Testis (tissue), 3 donors: ENCODE results near the gene TPBG. TPM values are rescaled to one million over a fixed set of nuclear protein-coding genes. Genes with fewer than 3 reads are reported as not detected.

ENCODE experiments used
- DNase-seq: peaks from one replicate; pipeline ENCODE4 v3.0.0-alpha.2; 2019
- H3K27ac ChIP-seq, 2 donors: fragments of 200-600 bp; sonication (generic); one replicate each; pipeline ENCODE4 v1.5.1; 2019
- H3K27me3 ChIP-seq: fragments of 200-600 bp; sonication (generic); one replicate; pipeline ENCODE4 v1.5.1; 2019
- H3K36me3 ChIP-seq: fragments of 200-600 bp; sonication (generic); one replicate; pipeline ENCODE4 v1.5.1; 2017; ENCODE audit warnings: low read depth; ENCODE audit errors: missing control alignments
- H3K4me1 ChIP-seq: fragments of 200-600 bp; sonication (generic); one replicate; pipeline ENCODE4 v1.5.1; 2019
- H3K4me3 ChIP-seq, 2 donors: fragments of 200-600 bp; sonication (generic); one replicate each; pipeline ENCODE4 v1.5.1; 2017 to 2019
- H3K9me3 ChIP-seq: fragments of 200-600 bp; sonication (generic); one replicate; pipeline ENCODE4 v1.5.1; 2017
- POLR2A ChIP-seq: fragments of 450-650 bp; IDR thresholded peaks from one replicate; pipeline ENCODE4 v1.6.1; 2017; ENCODE audit warnings: antibody characterized with exemption, mild to moderate bottlenecking, moderate library complexity
- WGBS, 2 donors: methylation state at CpG; one replicate each; pipeline ENCODE4 v1.1.5; 2018; 5-methylcytosine and 5-hydroxymethylcytosine counted together
- intact Hi-C: fragments of 100-400 bp; cut with DNase I; formaldehyde crosslinking; loops from one replicate; pipeline ENCODE4 v1.15.1; 2023; ENCODE audit warnings: low total_unique reads
- polyA plus RNA-seq: library from polyadenylated mRNA; stranded (reverse); fragments of 350-450 nt; fragmentation: Illumina TruSeq; extraction: RNeasy Lipid Tissue Mini Kit (QIAGEN cat#74804); gene quantifications from one replicate; pipeline ENCODE4 v1.2.3, GENCODE V29; 2014; ENCODE audit warnings: low read depth, low replicate concordance; ENCODE audit not compliant: insufficient read depth
- total RNA-seq, 2 donors: library from RNA; depleted of rRNA; stranded (reverse); fragments of >200 nt; gene quantifications; one replicate each; pipeline ENCODE4 v1.2.3, GENCODE V29; 2016
- TF ChIP-seq, protein P1 (sequence below), 3 experiments: fragments of 450-650 bp in 2 of 3; fragments of 200-600 bp in 1 of 3; sonication (generic) in 1 of 3; IDR thresholded peaks; one replicate each; pipeline ENCODE4 v1.5.1; 2016 to 2019; ENCODE audit warnings: antibody characterized with exemption in 3 of 3, mild to moderate bottlenecking in 2 of 3, moderate library complexity in 1 of 3

Gene TPBG
- total and polyA plus RNA-seq, 3 donors from 2014 or later = 9.9 to 15.1 (median 10.4) TPM

DNA sequence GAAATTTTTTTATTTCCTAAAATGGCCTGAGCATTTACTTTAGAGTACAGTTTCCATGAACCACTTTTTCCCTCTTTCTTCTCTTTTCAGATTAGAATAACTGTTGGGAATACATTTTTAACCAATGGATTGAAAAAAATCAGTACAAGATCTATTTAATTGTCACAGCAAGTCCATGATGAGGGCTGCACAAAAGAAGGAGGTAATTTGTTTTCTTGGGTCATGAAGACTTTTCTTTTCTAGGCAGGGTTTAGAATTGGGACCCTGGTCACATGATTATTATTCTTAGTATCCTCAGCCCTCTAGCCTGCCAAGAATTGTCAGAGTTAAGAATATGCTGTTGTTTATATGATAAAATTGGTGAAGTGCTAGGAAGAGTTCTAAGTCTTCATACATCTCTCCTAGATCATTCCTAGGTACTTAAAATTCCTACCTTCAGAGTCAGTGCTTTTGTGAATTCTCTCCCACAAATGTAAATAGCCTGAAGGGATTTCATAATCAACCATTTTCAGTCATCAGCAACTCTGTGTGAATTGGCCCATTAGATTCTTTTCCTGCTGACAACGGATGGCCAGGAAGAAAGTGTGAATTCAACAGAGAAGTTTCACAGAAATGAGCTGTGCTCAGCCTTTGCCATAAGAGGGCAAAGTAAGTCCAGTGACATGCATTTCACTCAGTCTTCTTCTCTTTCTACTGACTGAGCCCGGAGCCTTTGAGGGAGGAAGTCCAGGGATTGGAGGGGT is 32.4 kb upstream of the TPBG start:
- Histone ChIP-seq H3K36me3 (no peaks in the 10 kb centered on the region), H3K4me1 (no peaks in the 10 kb centered on the region), H3K27ac (no peak overlapping the region), H3K27me3 (no peaks in the 10 kb centered on the region), H3K9me3 (no peaks in the 10 kb centered on the region), H3K4me3 (no peak overlapping the region)
- intact Hi-C loops = no loop called here
- DNase-seq = no peak
- no peak for TF ChIP-seq POLR2A
- TF ChIP-seq, protein P1, sequence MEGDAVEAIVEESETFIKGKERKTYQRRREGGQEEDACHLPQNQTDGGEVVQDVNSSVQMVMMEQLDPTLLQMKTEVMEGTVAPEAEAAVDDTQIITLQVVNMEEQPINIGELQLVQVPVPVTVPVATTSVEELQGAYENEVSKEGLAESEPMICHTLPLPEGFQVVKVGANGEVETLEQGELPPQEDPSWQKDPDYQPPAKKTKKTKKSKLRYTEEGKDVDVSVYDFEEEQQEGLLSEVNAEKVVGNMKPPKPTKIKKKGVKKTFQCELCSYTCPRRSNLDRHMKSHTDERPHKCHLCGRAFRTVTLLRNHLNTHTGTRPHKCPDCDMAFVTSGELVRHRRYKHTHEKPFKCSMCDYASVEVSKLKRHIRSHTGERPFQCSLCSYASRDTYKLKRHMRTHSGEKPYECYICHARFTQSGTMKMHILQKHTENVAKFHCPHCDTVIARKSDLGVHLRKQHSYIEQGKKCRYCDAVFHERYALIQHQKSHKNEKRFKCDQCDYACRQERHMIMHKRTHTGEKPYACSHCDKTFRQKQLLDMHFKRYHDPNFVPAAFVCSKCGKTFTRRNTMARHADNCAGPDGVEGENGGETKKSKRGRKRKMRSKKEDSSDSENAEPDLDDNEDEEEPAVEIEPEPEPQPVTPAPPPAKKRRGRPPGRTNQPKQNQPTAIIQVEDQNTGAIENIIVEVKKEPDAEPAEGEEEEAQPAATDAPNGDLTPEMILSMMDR (IDR thresholded peaks at IDR 0.05) = no peak
- 22 to 34% methylated on average over 2 of the region's 2 CpGs for WGBS, 2 donors

DNA sequence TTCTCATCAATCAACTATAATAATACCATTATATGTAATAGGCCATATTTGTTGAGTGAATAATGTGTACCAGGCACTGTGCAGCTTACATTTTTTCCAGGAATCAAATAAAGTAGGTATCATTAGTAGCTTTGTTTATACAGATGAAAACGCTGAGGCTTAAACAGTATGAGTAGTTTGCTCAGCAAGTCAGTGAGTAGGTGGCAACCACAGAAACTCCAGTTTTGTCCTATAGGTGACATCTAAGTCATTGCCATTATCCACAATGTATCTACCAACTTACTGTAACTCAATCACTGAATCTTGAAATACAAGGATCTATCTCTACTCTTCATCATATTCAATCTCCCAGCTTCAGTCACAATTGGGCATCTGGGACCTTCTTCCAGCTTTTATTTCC is 29.8 kb upstream of the TPBG start:
- WGBS, 2 donors = 87% methylated on average over 1 of the region's 1 CpG
- no peak for DNase-seq
- Histone ChIP-seq H3K4me3 (no peak overlapping the region), H3K36me3 (no peaks in the 10 kb centered on the region), H3K27ac (no peak overlapping the region), H3K9me3 (no peaks in the 10 kb centered on the region), H3K4me1 (no peaks in the 10 kb centered on the region), H3K27me3 (no peaks in the 10 kb centered on the region)
- TF ChIP-seq, protein P1 (IDR thresholded peaks at IDR 0.05) = no peak
- no peak for TF ChIP-seq POLR2A
- intact Hi-C loops = no loop called here

DNA sequence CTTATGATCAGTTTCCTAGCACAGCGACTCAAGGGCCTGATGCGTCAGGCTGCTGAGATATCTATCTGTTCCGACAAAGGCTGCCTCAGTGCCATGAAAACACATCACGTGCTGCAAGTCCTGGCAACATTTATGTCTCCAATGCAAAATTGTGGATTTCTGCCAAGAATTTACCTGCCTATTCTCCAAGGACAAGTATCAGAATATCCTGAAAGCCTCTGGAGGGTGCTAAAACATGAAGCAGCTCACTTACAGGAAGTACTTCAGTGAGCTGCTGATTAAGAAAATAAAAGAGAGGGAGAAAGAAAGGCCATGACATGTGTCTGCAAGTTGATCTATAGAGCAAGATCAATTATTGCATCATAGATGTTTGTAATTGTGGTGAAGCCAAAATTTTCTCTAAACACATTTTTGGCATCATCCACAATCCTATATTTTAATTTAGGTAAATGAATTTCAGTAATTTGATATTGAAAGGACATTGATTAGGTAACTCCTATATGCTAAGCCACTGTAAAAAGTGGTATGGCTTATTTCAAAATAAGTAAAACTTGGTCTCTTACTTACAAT is 25.8 kb upstream of the TPBG start:
- Histone ChIP-seq H3K27ac (no peak overlapping the region), H3K36me3 (no peaks in the 10 kb centered on the region), H3K4me1 (no peaks in the 10 kb centered on the region), H3K9me3 (no peaks in the 10 kb centered on the region), H3K4me3 (no peak overlapping the region), H3K27me3 (no peaks in the 10 kb centered on the region)
- 81 to 90% methylated on average over 4 of the region's 4 CpGs for WGBS, 2 donors
- DNase-seq = no peak
- TF ChIP-seq POLR2A = no peak
- TF ChIP-seq, protein P1 (IDR thresholded peaks at IDR 0.05) = no peak
- intact Hi-C loops = no loop called here

DNA sequence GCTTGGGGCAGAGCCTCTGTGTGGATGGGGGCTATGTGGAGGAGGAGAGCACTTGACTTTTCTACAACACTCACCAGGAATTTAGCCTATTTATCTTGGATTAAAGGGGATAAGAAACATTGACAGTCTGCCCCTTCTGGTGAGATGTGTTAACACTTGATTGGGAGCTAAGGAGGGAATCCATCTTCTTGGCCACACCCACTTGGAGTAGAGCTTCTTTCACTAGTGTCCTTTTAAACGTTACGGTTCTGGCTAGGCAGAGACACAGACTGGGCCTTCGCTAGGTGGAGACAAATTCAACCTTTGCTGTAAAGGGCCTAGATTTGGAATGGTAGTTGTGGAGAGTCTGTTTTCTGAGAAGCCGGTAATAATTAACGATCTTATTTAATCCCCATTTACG is 15.5 kb upstream of the TPBG start:
- TF ChIP-seq POLR2A = no peak
- TF ChIP-seq, protein P1 (IDR thresholded peaks at IDR 0.05) = no peak
- Histone ChIP-seq H3K4me3 (peak overlapping the region in 1 of 2 donors; percentile 24), H3K27me3 (no peaks in the 10 kb centered on the region), H3K9me3 (no peaks in the 10 kb centered on the region), H3K27ac (no peak overlapping the region), H3K4me1 (no peaks in the 10 kb centered on the region), H3K36me3 (no peaks in the 10 kb centered on the region)
- DNase-seq = no peak
- intact Hi-C loops = no loop called here
- whole genome bisulfite sequencing, 2 donors = 66 to 67% methylated on average over 6 of the region's 6 CpGs

DNA sequence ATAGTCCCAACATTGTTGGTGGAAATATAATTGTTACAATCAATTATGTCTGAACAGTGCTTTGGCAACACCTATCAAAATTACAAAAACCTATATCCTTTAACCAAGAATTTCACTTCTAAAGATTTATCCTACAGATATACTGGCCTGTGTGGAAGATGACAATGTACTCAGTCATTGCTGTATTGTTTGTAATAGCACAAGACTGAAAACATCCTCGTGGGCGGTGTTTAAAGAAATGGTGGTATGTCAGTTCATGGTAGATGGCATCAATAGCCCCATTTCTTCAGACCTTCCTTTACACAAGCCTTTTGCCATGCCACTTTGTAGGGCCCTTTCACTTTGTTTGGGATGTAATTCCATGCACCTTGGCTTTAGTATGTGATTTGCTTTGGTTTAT is 9.8 kb upstream of the TPBG start:
- Histone ChIP-seq H3K27me3 (no peaks in the 10 kb centered on the region), H3K36me3 (no peaks in the 10 kb centered on the region), H3K4me3 (no peak overlapping the region), H3K9me3 (no peaks in the 10 kb centered on the region), H3K4me1 (no peaks in the 10 kb centered on the region), H3K27ac (no peak overlapping the region)
- TF ChIP-seq, protein P1 (IDR thresholded peaks at IDR 0.05) = no peak
- TF ChIP-seq POLR2A = no peak
- intact Hi-C loops = no loop called here
- 86 to 88% methylated on average over 2 of the region's 2 CpGs for WGBS, 2 donors
- DNase-seq = no peak
